Adrenal gland (tissue), 12 donors: ENCODE results near the gene ESR2. TPM values are rescaled to one million over a fixed set of nuclear protein-coding genes. Genes with fewer than 3 reads are reported as not detected.

Source experiments
- DNase-seq, 7 donors: peaks; one replicate each; pipeline ENCODE4 v3.0.0-alpha.2; 2019 to 2020
- H3K27ac ChIP-seq, 5 donors: fragments of 200-600 bp; sonication (generic) in 4 of 5; 1 replicate in 3 of 5; 2 replicates in 2 of 5; pipeline versions ENCODE4 v1.5.1 to v1.8.0; 2016 to 2020; ENCODE audit warnings: mild to moderate bottlenecking in 1 of 5
- H3K27me3 ChIP-seq: fragments of 200-600 bp; 2 replicates; pipeline ENCODE4 v1.8.0; 2021
- H3K36me3 ChIP-seq, 2 donors: fragments of 200-600 bp; replicated peaks in 1 of 2; 1 replicate in 1 of 2; 2 replicates in 1 of 2; pipeline versions ENCODE4 v1.5.1 to v1.8.0; 2018 to 2022
- H3K4me1 ChIP-seq, 2 donors: fragments of 200-600 bp; replicated peaks in 1 of 2; 1 replicate in 1 of 2; 2 replicates in 1 of 2; pipeline versions ENCODE4 v1.5.1 to v1.8.0; 2018 to 2021
- H3K4me3 ChIP-seq, 4 donors: fragments of 200-600 bp; sonication (generic) in 3 of 4; one replicate each; pipeline ENCODE4 v1.5.1; 2016 to 2018
- H3K9me3 ChIP-seq, 3 donors: fragments of 200-600 bp; sonication (generic) in 1 of 3; replicated peaks in 1 of 3; 1 replicate in 2 of 3; 2 replicates in 1 of 3; pipeline versions ENCODE4 v1.5.1 to v1.8.0; 2016 to 2021
- POLR2A ChIP-seq, 2 donors: fragments of 450-650 bp; IDR thresholded peaks; one replicate each; pipeline ENCODE4 v1.6.1; 2017; ENCODE audit warnings: antibody characterized with exemption in 2 of 2, mild to moderate bottlenecking in 2 of 2, moderate library complexity in 1 of 2
- WGBS, 4 donors: extraction: QIAGEN DNeasy Blood & Tissue Kit in 2 of 4; methylation state at CpG; one replicate each; pipeline versions ENCODE4 v1.1.5 to v1.1.7; 2013 to 2017; 5-methylcytosine and 5-hydroxymethylcytosine counted together
- intact Hi-C, 2 donors: fragments of 100-400 bp; cut with DNase I; formaldehyde crosslinking; loops; one replicate each; pipeline versions ENCODE4 v1.14.1 to v1.15.0; 2022 to 2023
- polyA plus RNA-seq, 3 donors: library from polyadenylated mRNA; stranded (reverse); fragments of 200-250 nt in 2 of 3; fragments of 350-450 nt in 1 of 3; fragmentation: Illumina TruSeq in 1 of 3; extraction: RNeasy Lipid Tissue Mini Kit (QIAGEN cat#74804) in 1 of 3; gene quantifications; one replicate each; pipeline ENCODE4 v1.2.3, GENCODE V29; 2013 to 2014
- total RNA-seq, 9 donors: library from RNA; depleted of rRNA in 4 of 9; stranded (reverse); fragments of >200 nt in 4 of 9; fragments of 120-200 nt in 1 of 9; fragmentation: NEBNext Ultra II Directional in 1 of 9; extraction: Animal tissue kit (Norgen Biotek cat#: 25700) in 1 of 9; gene quantifications; one replicate each; pipeline versions ENCODE4 v1.1.0 to v1.2.4, GENCODE V29; 2013 to 2023
- TF ChIP-seq, protein P1 (sequence below), 6 experiments: fragments of 450-650 bp in 4 of 6; fragments of 200-600 bp in 2 of 6; sonication (generic) in 1 of 6; IDR thresholded peaks; 1 replicate in 5 of 6; 2 replicates in 1 of 6; pipeline versions ENCODE4 v1.5.1 to v1.8.0; 2016 to 2021; ENCODE audit warnings: antibody characterized with exemption in 6 of 6, mild to moderate bottlenecking in 2 of 6, moderate library complexity in 1 of 6
- donor health status: healthy with polysubstance abuse.
- donor health status: Bipolar disorder and iron deficiency.
- donor health status: DM: yes; HTN: yes; CAD: no.
- donor health status: DM: no; HTN: no; CAD: no.
- donor health status: DM: no; HTN: no; CAD: no.
- donor health status: DM: yes; HTN: yes; CAD: no.

Gene ESR2
- total and polyA plus RNA-seq, 12 donors = 3.0 to 36.0 (median 18.8) TPM

DNA sequence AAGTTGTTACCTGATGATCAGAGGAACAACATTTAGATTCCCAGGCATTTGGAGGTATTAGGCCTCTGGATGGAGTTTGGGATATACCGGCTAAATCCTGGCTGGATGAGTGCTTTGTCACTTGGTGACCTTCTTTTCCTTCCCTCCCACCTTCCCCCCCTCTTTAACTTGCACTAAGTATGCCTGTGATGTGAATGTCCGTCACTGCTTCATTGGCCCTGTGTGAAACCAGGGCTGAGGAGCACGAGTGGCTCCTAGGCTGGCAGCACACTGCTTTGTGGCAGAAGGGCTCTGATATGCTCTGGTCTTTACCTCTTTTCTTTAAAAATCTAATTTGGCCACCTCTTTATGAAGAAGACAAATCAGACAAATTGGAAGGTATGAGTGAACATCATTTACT lies 95.7 kb downstream of the ESR2 start:
- 33 to 52% (median 47%) methylated on average over 3 of the region's 3 CpGs for WGBS, 4 donors
- TF ChIP-seq POLR2A (IDR thresholded peaks at IDR 0.05) = peak in 1 of 2 donors; percentile 34
- TF ChIP-seq, protein P1, sequence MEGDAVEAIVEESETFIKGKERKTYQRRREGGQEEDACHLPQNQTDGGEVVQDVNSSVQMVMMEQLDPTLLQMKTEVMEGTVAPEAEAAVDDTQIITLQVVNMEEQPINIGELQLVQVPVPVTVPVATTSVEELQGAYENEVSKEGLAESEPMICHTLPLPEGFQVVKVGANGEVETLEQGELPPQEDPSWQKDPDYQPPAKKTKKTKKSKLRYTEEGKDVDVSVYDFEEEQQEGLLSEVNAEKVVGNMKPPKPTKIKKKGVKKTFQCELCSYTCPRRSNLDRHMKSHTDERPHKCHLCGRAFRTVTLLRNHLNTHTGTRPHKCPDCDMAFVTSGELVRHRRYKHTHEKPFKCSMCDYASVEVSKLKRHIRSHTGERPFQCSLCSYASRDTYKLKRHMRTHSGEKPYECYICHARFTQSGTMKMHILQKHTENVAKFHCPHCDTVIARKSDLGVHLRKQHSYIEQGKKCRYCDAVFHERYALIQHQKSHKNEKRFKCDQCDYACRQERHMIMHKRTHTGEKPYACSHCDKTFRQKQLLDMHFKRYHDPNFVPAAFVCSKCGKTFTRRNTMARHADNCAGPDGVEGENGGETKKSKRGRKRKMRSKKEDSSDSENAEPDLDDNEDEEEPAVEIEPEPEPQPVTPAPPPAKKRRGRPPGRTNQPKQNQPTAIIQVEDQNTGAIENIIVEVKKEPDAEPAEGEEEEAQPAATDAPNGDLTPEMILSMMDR (IDR thresholded peaks at IDR 0.05) = no peak
- no peaks in the 10 kb centered on the region for H3K27me3 ChIP-seq
- intact Hi-C loops = loop anchor here in 1 of 2 donors (10.0 kb wide), 1 partner anchor 54 kb away; no protein-coding TSS in a partner anchor
- peak overlapping the region in 1 of 4 donors; percentile 45 for H3K4me3 ChIP-seq
- DNase-seq = peak in 2 of 7 donors; percentile 46 to 56
- H3K27ac ChIP-seq = peak overlapping the region; percentile 27 to 93 (median 78)
- peaks cover 44 to 72% of the 10 kb centered on the region in 2 donors for H3K4me1 ChIP-seq
- H3K9me3 ChIP-seq = no peaks in the 10 kb centered on the region
- H3K36me3 ChIP-seq = no peaks in the 10 kb centered on the region

DNA sequence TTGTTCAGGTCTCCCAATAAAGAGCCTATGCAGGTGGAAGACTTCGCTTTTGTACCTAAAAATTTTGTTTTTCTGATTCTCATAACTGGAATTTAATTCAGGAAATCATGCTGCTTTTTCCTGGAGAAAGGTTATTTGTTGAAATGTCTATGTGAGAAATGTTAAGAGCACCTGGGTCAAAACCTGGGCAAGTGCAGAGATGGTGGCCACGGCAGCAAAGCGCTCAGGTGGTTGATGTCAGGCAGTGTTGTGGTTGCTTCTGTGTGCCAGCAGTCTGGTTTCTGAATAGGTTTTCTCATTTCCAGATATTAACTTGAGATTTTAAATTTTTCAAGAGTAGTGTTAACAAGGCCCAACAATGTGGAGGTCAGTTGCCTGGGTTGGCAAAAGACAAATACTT lies 96.2 kb downstream of the ESR2 start:
- DNase-seq = no peak

DNA sequence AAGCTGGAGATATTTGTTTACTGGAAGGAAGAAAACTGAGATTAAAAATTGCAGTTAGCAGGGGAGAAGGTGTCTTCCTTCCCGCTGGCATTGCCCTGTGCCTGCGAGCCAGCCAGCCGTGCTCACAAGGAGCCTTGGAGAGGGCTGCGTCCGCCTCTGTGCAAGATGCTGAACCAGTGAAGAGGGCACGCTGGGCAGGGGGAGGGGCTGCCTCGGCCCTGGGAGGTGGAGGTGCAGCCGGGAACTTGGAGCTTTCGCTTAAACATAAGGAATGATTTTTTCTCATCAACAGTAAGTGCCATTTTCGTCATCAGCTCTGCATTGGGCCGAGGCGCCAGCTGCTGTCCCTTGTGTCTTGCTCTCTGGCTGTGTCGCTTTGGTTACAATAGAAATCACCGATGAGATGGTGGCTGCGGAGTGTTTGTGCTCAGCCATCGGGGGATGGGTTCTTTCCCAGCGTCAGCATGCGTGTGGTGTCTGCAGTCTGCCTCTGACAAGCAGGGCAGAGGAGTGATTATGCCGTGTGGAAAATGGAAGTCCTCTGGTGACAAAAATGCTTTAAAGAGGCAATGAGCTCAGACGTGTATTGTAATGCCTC lies 97.3 kb downstream of the ESR2 start:
- DNase-seq = peak; percentile 78 to 92 (median 84)
- peak overlapping the region in 1 of 4 donors; percentile 45 for H3K4me3 ChIP-seq
- no peaks in the 10 kb centered on the region for H3K27me3 ChIP-seq
- peaks cover 44 to 71% of the 10 kb centered on the region in 2 donors for H3K4me1 ChIP-seq
- TF ChIP-seq, protein P1 (IDR thresholded peaks at IDR 0.05) = no peak
- TF ChIP-seq POLR2A (IDR thresholded peaks at IDR 0.05) = peak in 1 of 2 donors; percentile 80
- 5 to 6% (median 6%) methylated on average over 20 of the region's 20 CpGs for WGBS, 4 donors
- H3K9me3 ChIP-seq = no peaks in the 10 kb centered on the region
- H3K27ac ChIP-seq = peak overlapping the region; percentile 27 to 93 (median 79)
- intact Hi-C loops = loop anchor here in 1 of 2 donors (10.0 kb wide), 1 partner anchor 52 kb away; no protein-coding TSS in a partner anchor
- H3K36me3 ChIP-seq = no peaks in the 10 kb centered on the region

More for the DNA sequence above, 96.2 kb downstream of the ESR2 start:
- Histone ChIP-seq H3K4me1 (peaks cover 44 to 71% of the 10 kb centered on the region in 2 donors), H3K27me3 (no peaks in the 10 kb centered on the region), H3K27ac (peak overlapping the region; percentile 27 to 93 (median 78)), H3K36me3 (no peaks in the 10 kb centered on the region), H3K9me3 (no peaks in the 10 kb centered on the region), H3K4me3 (peak overlapping the region in 1 of 4 donors; percentile 45)
- WGBS, 4 donors = 51 to 92% (median 82%) methylated on average over 3 of the region's 3 CpGs
- intact Hi-C loops = loop anchor here in 1 of 2 donors (10.0 kb wide), 1 partner anchor 53 kb away; no protein-coding TSS in a partner anchor
- TF ChIP-seq POLR2A (IDR thresholded peaks at IDR 0.05) = no peak
- TF ChIP-seq, protein P1 (IDR thresholded peaks at IDR 0.05) = no peak

DNA sequence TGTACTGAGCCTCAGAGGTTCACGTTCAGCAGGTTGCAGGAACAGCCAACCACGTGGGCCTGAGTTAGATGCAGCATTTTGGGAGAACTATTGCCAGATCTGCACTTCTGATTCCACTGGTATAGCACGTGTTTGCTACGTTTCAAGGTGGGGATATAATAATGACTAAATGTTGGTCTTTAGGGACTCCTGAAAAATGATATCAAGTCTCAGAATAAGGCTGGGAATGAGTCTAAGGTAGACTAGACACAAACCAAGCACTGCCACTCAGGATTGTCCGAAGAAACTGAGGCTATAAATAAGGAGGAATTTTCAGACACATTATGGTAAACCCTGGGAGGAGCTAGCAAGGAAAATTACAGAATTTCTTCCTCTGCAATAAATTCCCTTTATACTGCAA lies 98.1 kb downstream of the ESR2 start:
- H3K36me3 ChIP-seq = no peaks in the 10 kb centered on the region
- H3K27ac ChIP-seq = peak overlapping the region; percentile 68 to 93 (median 79)

More for the DNA sequence above, 98.1 kb downstream of the ESR2 start:
- no peak for DNase-seq
- Histone ChIP-seq H3K27me3 (no peaks in the 10 kb centered on the region), H3K4me1 (peaks cover 44 to 70% of the 10 kb centered on the region in 2 donors), H3K9me3 (no peaks in the 10 kb centered on the region), H3K4me3 (no peak overlapping the region)
- 44 to 71% (median 51%) methylated on average over 3 to 5 of the region's 5 CpGs for WGBS, 4 donors
- intact Hi-C loops = loop anchor here in 1 of 2 donors (10.0 kb wide), 1 partner anchor 51 kb away; no protein-coding TSS in a partner anchor
- TF ChIP-seq POLR2A (IDR thresholded peaks at IDR 0.05) = no peak
- TF ChIP-seq, protein P1 (IDR thresholded peaks at IDR 0.05) = no peak
